Activated CD8-positive, alpha-beta memory T cell treated with anti-CD3 and anti-CD28 coated beads, Interleukin-2, amount 50 U/mL, for 48 hours (primary cell): ENCODE data around the gene SMPD2.
"Not testable (repeated sequence)": the region's sequence is repeated elsewhere in the genome, so short reads cannot be mapped to it uniquely, and the experiment has no call there.

Source experiments
- DNase-seq: peaks from one replicate; pipeline ENCODE4 v3.0.0-alpha.2; 2020

Gene SMPD2

GRCh38 chr6:109447878-109448555 lies 7.5 kb downstream of the SMPD2 start:
- DNase-seq: peak; percentile 51

GRCh38 chr6:109448615-109449014 lies 8.1 kb downstream of the SMPD2 start:
- no peak for DNase-seq

- DNase-seq: no peak
These were observed 8.7 kb downstream of the SMPD2 start for GRCh38 chr6:109449064-109449794.

GRCh38 chr6:109449795-109450673 lies 9.5 kb downstream of the SMPD2 start:
- no peak for DNase-seq

GRCh38 chr6:109450801-109451200 lies 10.3 kb downstream of the SMPD2 start:
- no peak for DNase-seq

GRCh38 chr6:109451376-109451775 lies 10.9 kb downstream of the SMPD2 start:
- DNase-seq: no peak

- DNase-seq: no peak
These were observed 11.7 kb downstream of the SMPD2 start for GRCh38 chr6:109452181-109452580.

GRCh38 chr6:109453156-109453555 lies 12.6 kb downstream of the SMPD2 start:
- no peak for DNase-seq

- no peak for DNase-seq
These were observed 13.3 kb downstream of the SMPD2 start for GRCh38 chr6:109453594-109454495.

GRCh38 chr6:109454496-109455436 lies 14.2 kb downstream of the SMPD2 start:
- peak; percentile 79 for DNase-seq

GRCh38 chr6:109455437-109456110 lies 15.1 kb downstream of the SMPD2 start, which contains the start of gene MICAL1:
Gene MICAL1, minus strand, starts transcription at chr6:109455772. Its CDS starts 1,576 bp downstream, at chr6:109454196.
- peak; percentile 83 for DNase-seq

GRCh38 chr6:109456111-109456583 lies 15.6 kb downstream of the SMPD2 start:
- no peak for DNase-seq

GRCh38 chr6:109456710-109457561 lies 16.4 kb downstream of the SMPD2 start:
- peak; percentile 49 for DNase-seq

- peak; percentile 33 for DNase-seq
These were observed 17.1 kb downstream of the SMPD2 start for GRCh38 chr6:109457562-109457996.

- DNase-seq: peak; percentile 64
These were observed 18.4 kb downstream of the SMPD2 start for GRCh38 chr6:109458774-109459531.

- peak; percentile 17 for DNase-seq
These were observed 19.8 kb downstream of the SMPD2 start for GRCh38 chr6:109460161-109460829.

GRCh38 chr6:109461205-109461604 lies 20.7 kb downstream of the SMPD2 start:
- DNase-seq: not testable (repeated sequence)
